ENCODE results near the gene CHRDL1. TPM values are rescaled to one million over a fixed set of nuclear protein-coding genes. Genes with fewer than 3 reads are reported as not detected.

CHRDL1 gene
- polyA plus RNA-seq, 1 of the 3 experiments (the other 2 are of a cell fraction): 0.64 TPM

GRCh38 chrX:110796407-110796697 lies 735 bp upstream of the CHRDL1 start:
- CTCF ChIA-PET: interaction anchor here (1.0 to 1.4 kb wide), 3 partner anchors 9 to 346 kb away, joined by 3 to 4 read pairs (median 3); no protein-coding TSS in a partner anchor
- peak overlapping the region in 1 of 2 experiments; percentile 42; a peak in 1 of 4 replicates for H3K4me3 ChIP-seq (ENCODE audit: low read depth in 2 of 2, low read length in 1 of 2)

GRCh38 chrX:110794601-110795000 lies 1.0 kb downstream of the CHRDL1 start:
- no peak overlapping the region for H3K4me3 ChIP-seq (ENCODE audit: low read depth in 2 of 2, low read length in 1 of 2)
- H3K9me2 ChIP-seq: no peaks in the 10 kb centered on the region
- no peaks in the 10 kb centered on the region; a peak in 1 of 4 replicates for H3K4me1 ChIP-seq (ENCODE audit: control insufficient read depth in 1 of 2, insufficient read depth in 2 of 2, low read depth in 1 of 2, low read length in 1 of 2)
- peaks cover 36% of the 10 kb centered on the region for H3K27me3 ChIP-seq (ENCODE audit: insufficient read depth)
- no peak overlapping the region for H2AFZ ChIP-seq (ENCODE audit: low read depth)
- CTCF ChIA-PET: no interaction called here
- H3K36me3 ChIP-seq (replicated peaks in 1 of 2; ENCODE audit: control insufficient read depth in 1 of 2, insufficient read depth in 2 of 2, low read length in 1 of 2): no peaks in the 10 kb centered on the region
- DNase-seq: no peak
- no peaks in the 10 kb centered on the region for H3F3A ChIP-seq (replicated peaks; ENCODE audit: insufficient read depth)
- H3K4me2 ChIP-seq: no peak overlapping the region
- H4K20me1 ChIP-seq (ENCODE audit: insufficient read depth): no peaks in the 10 kb centered on the region
- no peak for TF ChIP-seq NRF1 (IDR thresholded peaks at IDR 0.05; ENCODE audit: low read depth, low read length)
- TF ChIP-seq TEAD4 (IDR thresholded peaks at IDR 0.05; ENCODE audit: borderline replicate concordance, insufficient read depth): no peak
- TF ChIP-seq, protein P1, sequence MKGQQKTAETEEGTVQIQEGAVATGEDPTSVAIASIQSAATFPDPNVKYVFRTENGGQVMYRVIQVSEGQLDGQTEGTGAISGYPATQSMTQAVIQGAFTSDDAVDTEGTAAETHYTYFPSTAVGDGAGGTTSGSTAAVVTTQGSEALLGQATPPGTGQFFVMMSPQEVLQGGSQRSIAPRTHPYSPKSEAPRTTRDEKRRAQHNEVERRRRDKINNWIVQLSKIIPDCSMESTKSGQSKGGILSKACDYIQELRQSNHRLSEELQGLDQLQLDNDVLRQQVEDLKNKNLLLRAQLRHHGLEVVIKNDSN (IDR thresholded peaks at IDR 0.05; ENCODE audit: borderline replicate concordance, low read depth): no peak
- TF ChIP-seq YY1 (IDR thresholded peaks at IDR 0.05; ENCODE audit: low read depth): no peak
- TF ChIP-seq FOXJ3 (CRISPR knock-in tag; IDR thresholded peaks at IDR 0.05): no peak
- TF ChIP-seq GABPA (IDR thresholded peaks at IDR 0.05; ENCODE audit: low read depth): no peak
- no peak for TF ChIP-seq POLR2AphosphoS5 (IDR thresholded peaks at IDR 0.05; ENCODE audit: low read depth, low read length)
- no peak for TF ChIP-seq CHD2 (IDR thresholded peaks at IDR 0.05; ENCODE audit: low read length, partially characterized antibody)
- TF ChIP-seq CTCF (IDR thresholded peaks at IDR 0.05): no peak
- TF ChIP-seq JUND (IDR thresholded peaks at IDR 0.05): no peak
- H3K9me3 ChIP-seq: no peaks in the 10 kb centered on the region
- 19% methylated on average over 2 of the region's 3 CpGs for WGBS (ENCODE audit: low lambda C conversion rate)
- no peak overlapping the region for H3K27ac ChIP-seq (ENCODE audit: low read depth in 2 of 2, low read length in 1 of 2)
- no peaks in the 10 kb centered on the region for H3K79me2 ChIP-seq (ENCODE audit: insufficient read depth)
- POLR2A ChIA-PET: no interaction called here
- H3K9ac ChIP-seq: no peak overlapping the region

More at GRCh38 chrX:110796407-110796697, 735 bp upstream of the CHRDL1 start:
- H3K4me1 ChIP-seq (ENCODE audit: control insufficient read depth in 1 of 2, insufficient read depth in 2 of 2, low read depth in 1 of 2, low read length in 1 of 2): no peaks in the 10 kb centered on the region; a peak in 1 of 4 replicates
- H3K9me3 ChIP-seq: no peaks in the 10 kb centered on the region
- H3K27ac ChIP-seq (ENCODE audit: low read depth in 2 of 2, low read length in 1 of 2): no peak overlapping the region
- POLR2A ChIA-PET: interaction anchor here (1.4 kb wide), 1 partner anchor 148 kb away, joined by 3 read pairs; no protein-coding TSS in a partner anchor
- no peak overlapping the region for H3K9ac ChIP-seq
- H3K4me2 ChIP-seq: peak overlapping the region; percentile 23; the same call in 1 of the 2 replicates
- H3K27me3 ChIP-seq (ENCODE audit: insufficient read depth): peaks cover 31% of the 10 kb centered on the region
- H3K9me2 ChIP-seq: no peaks in the 10 kb centered on the region
- DNase-seq: no peak
- TF ChIP-seq GABPA (IDR thresholded peaks at IDR 0.05; ENCODE audit: low read depth): no peak
- no peak for TF ChIP-seq SMC3 (IDR thresholded peaks at IDR 0.05; ENCODE audit: low read depth, low read length)
- TF ChIP-seq, protein P2, sequence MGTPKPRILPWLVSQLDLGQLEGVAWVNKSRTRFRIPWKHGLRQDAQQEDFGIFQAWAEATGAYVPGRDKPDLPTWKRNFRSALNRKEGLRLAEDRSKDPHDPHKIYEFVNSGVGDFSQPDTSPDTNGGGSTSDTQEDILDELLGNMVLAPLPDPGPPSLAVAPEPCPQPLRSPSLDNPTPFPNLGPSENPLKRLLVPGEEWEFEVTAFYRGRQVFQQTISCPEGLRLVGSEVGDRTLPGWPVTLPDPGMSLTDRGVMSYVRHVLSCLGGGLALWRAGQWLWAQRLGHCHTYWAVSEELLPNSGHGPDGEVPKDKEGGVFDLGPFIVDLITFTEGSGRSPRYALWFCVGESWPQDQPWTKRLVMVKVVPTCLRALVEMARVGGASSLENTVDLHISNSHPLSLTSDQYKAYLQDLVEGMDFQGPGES (IDR thresholded peaks at IDR 0.05; ENCODE audit: low read depth, low read length): no peak
- TF ChIP-seq RAD21 (IDR thresholded peaks at IDR 0.05; ENCODE audit: low read length): no peak
- TF ChIP-seq, protein P3, sequence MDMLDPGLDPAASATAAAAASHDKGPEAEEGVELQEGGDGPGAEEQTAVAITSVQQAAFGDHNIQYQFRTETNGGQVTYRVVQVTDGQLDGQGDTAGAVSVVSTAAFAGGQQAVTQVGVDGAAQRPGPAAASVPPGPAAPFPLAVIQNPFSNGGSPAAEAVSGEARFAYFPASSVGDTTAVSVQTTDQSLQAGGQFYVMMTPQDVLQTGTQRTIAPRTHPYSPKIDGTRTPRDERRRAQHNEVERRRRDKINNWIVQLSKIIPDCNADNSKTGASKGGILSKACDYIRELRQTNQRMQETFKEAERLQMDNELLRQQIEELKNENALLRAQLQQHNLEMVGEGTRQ (IDR thresholded peaks at IDR 0.05; ENCODE audit: borderline replicate concordance, low read depth, low read length): no peak
- TF ChIP-seq FOXM1 (IDR thresholded peaks at IDR 0.05; ENCODE audit: low read depth): no peak
- no peak for TF ChIP-seq RFX5 (IDR thresholded peaks at IDR 0.05; ENCODE audit: low read length)
- no peak for TF ChIP-seq FOXJ3 (CRISPR knock-in tag; IDR thresholded peaks at IDR 0.05)
- TF ChIP-seq MAX (IDR thresholded peaks at IDR 0.05; ENCODE audit: low read depth): no peak
- no peak for TF ChIP-seq EP300 (IDR thresholded peaks at IDR 0.05; ENCODE audit: borderline replicate concordance in 1 of 2, low read depth in 1 of 2, low read length in 1 of 2)
- 16% methylated on average over 5 of the region's 5 CpGs for WGBS (ENCODE audit: low lambda C conversion rate)
- H3K79me2 ChIP-seq (ENCODE audit: insufficient read depth): no peaks in the 10 kb centered on the region
- no peaks in the 10 kb centered on the region for H3F3A ChIP-seq (replicated peaks; ENCODE audit: insufficient read depth)
- H4K20me1 ChIP-seq (ENCODE audit: insufficient read depth): no peaks in the 10 kb centered on the region
- no peak overlapping the region for H2AFZ ChIP-seq (ENCODE audit: low read depth)
- H3K36me3 ChIP-seq (replicated peaks in 1 of 2; ENCODE audit: control insufficient read depth in 1 of 2, insufficient read depth in 2 of 2, low read length in 1 of 2): no peaks in the 10 kb centered on the region
